ENCODE results near the gene EPB41L2.

DNA sequence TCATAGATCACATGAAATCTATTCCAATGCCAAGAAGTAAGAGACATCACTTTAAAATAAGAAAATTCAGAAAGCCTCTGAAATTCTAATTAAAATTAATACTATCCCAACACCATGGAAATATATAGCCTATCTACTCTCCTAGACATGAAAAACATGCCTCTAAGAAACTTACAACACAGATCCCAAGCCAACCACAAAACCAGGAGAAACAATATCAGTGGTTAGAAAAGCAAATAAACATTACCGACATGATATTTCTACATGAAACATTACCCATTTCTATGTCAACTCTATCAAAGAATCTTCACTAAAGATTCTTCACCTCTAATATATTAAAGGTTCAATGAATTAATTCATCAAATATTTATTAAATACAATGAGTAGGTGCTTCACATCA is 4.8 kb downstream of the EPB41L2 start:
- TF ChIP-seq, protein P1, sequence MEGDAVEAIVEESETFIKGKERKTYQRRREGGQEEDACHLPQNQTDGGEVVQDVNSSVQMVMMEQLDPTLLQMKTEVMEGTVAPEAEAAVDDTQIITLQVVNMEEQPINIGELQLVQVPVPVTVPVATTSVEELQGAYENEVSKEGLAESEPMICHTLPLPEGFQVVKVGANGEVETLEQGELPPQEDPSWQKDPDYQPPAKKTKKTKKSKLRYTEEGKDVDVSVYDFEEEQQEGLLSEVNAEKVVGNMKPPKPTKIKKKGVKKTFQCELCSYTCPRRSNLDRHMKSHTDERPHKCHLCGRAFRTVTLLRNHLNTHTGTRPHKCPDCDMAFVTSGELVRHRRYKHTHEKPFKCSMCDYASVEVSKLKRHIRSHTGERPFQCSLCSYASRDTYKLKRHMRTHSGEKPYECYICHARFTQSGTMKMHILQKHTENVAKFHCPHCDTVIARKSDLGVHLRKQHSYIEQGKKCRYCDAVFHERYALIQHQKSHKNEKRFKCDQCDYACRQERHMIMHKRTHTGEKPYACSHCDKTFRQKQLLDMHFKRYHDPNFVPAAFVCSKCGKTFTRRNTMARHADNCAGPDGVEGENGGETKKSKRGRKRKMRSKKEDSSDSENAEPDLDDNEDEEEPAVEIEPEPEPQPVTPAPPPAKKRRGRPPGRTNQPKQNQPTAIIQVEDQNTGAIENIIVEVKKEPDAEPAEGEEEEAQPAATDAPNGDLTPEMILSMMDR (IDR thresholded peaks at IDR 0.05 in 8 of 11, conservative IDR thresholded peaks at IDR 0.05 in 3 of 11), result no peak
- TF ChIP-seq POLR2A (IDR thresholded peaks at IDR 0.05) (no peak), POLR2AphosphoS5 (IDR thresholded peaks at IDR 0.05) (no peak)

Data from spleen (tissue), 7 donors.